ENCODE results near the gene NR1H2. TPM values are rescaled to one million over a fixed set of nuclear protein-coding genes. Genes with fewer than 3 reads are reported as not detected.

Gene NR1H2
- total and polyA plus RNA-seq, 2 experiments from 2014 or later: 32.9 to 70.2 TPM

DNA sequence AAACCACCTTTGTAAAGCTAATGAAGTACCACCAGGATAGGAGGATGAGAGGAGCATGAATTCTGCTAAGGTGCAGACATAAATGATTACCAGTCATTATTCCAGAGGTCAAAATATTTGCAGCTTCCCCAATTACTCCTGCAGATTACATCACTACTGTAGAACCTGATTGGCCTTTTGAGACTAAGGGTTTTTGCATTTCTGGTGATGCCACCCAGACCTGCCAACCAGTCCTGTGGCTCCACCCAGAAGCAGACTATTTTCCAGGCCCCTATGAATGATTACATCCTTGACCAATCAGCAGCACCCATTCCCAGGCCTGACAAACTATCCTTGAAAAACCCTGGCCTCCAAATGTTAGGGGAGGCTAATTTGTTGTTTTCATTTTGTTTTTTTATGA is 35.9 kb upstream of the NR1H2 start (continued):
- no peak for TF ChIP-seq JUNB (IDR thresholded peaks at IDR 0.05; ENCODE audit: unreplicated experiment)
- TF ChIP-seq, protein P1, sequence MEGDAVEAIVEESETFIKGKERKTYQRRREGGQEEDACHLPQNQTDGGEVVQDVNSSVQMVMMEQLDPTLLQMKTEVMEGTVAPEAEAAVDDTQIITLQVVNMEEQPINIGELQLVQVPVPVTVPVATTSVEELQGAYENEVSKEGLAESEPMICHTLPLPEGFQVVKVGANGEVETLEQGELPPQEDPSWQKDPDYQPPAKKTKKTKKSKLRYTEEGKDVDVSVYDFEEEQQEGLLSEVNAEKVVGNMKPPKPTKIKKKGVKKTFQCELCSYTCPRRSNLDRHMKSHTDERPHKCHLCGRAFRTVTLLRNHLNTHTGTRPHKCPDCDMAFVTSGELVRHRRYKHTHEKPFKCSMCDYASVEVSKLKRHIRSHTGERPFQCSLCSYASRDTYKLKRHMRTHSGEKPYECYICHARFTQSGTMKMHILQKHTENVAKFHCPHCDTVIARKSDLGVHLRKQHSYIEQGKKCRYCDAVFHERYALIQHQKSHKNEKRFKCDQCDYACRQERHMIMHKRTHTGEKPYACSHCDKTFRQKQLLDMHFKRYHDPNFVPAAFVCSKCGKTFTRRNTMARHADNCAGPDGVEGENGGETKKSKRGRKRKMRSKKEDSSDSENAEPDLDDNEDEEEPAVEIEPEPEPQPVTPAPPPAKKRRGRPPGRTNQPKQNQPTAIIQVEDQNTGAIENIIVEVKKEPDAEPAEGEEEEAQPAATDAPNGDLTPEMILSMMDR (conservative IDR thresholded peaks at IDR 0.05; ENCODE audit: low read depth in 2 of 2): no peak
- no peak for TF ChIP-seq CREB1 (CRISPR knock-in tag; IDR thresholded peaks at IDR 0.05; ENCODE audit: low read depth)
- TF ChIP-seq, protein P2, sequence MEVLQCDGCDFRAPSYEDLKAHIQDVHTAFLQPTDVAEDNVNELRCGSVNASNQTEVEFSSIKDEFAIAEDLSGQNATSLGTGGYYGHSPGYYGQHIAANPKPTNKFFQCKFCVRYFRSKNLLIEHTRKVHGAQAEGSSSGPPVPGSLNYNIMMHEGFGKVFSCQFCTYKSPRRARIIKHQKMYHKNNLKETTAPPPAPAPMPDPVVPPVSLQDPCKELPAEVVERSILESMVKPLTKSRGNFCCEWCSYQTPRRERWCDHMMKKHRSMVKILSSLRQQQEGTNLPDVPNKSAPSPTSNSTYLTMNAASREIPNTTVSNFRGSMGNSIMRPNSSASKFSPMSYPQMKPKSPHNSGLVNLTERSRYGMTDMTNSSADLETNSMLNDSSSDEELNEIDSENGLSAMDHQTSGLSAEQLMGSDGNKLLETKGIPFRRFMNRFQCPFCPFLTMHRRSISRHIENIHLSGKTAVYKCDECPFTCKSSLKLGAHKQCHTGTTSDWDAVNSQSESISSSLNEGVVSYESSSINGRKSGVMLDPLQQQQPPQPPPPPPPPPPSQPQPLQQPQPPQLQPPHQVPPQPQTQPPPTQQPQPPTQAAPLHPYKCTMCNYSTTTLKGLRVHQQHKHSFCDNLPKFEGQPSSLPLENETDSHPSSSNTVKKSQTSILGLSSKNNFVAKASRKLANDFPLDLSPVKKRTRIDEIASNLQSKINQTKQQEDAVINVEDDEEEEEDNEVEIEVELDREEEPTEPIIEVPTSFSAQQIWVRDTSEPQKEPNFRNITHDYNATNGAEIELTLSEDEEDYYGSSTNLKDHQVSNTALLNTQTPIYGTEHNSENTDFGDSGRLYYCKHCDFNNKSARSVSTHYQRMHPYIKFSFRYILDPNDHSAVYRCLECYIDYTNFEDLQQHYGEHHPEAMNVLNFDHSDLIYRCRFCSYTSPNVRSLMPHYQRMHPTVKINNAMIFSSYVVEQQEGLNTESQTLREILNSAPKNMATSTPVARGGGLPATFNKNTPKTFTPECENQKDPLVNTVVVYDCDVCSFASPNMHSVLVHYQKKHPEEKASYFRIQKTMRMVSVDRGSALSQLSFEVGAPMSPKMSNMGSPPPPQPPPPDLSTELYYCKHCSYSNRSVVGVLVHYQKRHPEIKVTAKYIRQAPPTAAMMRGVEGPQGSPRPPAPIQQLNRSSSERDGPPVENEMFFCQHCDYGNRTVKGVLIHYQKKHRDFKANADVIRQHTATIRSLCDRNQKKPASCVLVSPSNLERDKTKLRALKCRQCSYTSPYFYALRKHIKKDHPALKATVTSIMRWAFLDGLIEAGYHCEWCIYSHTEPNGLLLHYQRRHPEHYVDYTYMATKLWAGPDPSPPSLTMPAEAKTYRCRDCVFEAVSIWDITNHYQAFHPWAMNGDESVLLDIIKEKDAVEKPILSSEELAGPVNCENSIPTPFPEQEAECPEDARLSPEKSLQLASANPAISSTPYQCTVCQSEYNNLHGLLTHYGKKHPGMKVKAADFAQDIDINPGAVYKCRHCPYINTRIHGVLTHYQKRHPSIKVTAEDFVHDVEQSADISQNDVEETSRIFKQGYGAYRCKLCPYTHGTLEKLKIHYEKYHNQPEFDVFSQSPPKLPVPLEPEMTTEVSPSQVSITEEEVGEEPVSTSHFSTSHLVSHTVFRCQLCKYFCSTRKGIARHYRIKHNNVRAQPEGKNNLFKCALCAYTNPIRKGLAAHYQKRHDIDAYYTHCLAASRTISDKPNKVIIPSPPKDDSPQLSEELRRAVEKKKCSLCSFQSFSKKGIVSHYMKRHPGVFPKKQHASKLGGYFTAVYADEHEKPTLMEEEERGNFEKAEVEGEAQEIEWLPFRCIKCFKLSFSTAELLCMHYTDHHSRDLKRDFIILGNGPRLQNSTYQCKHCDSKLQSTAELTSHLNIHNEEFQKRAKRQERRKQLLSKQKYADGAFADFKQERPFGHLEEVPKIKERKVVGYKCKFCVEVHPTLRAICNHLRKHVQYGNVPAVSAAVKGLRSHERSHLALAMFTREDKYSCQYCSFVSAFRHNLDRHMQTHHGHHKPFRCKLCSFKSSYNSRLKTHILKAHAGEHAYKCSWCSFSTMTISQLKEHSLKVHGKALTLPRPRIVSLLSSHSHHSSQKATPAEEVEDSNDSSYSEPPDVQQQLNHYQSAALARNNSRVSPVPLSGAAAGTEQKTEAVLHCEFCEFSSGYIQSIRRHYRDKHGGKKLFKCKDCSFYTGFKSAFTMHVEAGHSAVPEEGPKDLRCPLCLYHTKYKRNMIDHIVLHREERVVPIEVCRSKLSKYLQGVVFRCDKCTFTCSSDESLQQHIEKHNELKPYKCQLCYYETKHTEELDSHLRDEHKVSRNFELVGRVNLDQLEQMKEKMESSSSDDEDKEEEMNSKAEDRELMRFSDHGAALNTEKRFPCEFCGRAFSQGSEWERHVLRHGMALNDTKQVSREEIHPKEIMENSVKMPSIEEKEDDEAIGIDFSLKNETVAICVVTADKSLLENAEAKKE (CRISPR knock-in tag; IDR thresholded peaks at IDR 0.05): no peak

DNA sequence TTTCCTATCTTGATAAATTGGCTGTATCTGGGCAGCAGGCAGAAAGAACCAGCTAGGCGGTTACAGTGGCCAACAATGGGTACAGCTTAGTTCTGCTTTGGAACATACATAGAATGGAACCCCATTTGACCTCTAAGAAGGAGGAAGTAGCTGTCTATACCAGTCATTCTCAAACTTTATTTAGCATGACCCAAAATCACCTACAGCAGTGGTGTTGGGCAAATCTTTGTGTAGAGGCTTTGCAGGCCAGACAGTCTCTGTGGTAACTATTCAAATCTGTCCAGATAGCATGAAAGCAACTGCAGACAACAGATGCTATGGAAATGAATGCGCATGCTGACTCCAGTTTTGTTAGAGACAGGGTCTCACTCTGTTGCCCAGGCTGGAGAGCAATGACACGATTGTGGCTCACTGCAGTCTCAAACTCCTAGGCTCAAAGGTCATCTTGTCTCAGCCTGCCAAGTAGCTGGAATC is 35.1 kb upstream of the NR1H2 start:
- no peaks in the 10 kb centered on the region for H3K4me1 ChIP-seq (ENCODE audit: insufficient read depth)
- Mint-ChIP-seq H3K9me3 (peaks cover 96% of the 10 kb centered on the region), H3K27ac (no peak overlapping the region), H3K36me3 (ENCODE audit: low read depth) (peaks cover 23% of the 10 kb centered on the region), H3K27me3 (ENCODE audit: insufficient read depth, low read depth, poor library complexity) (peaks cover 8% of the 10 kb centered on the region), H3K4me1 (no peaks in the 10 kb centered on the region), H3K4me3 (no peak overlapping the region)
- H3F3A ChIP-seq (replicated peaks; ENCODE audit: low read depth): no peaks in the 10 kb centered on the region
- H3K27me3 ChIP-seq (ENCODE audit: insufficient read depth): no peaks in the 10 kb centered on the region
- ATAC-seq: no peak
- H3K79me2 ChIP-seq (replicated peaks; ENCODE audit: insufficient read depth): no peaks in the 10 kb centered on the region
- H2AFZ ChIP-seq: no peak overlapping the region
- H3K9me2 ChIP-seq (ENCODE audit: insufficient read depth): no peaks in the 10 kb centered on the region
- H3K36me3 ChIP-seq (ENCODE audit: insufficient read depth): no peaks in the 10 kb centered on the region; the same call in 1 of the 2 replicates
- no peak overlapping the region for H3K4me2 ChIP-seq
- no peaks in the 10 kb centered on the region; the same call in 1 of the 2 replicates for H4K20me1 ChIP-seq (replicated peaks; ENCODE audit: insufficient read depth)
- no peak for DNase-seq (ENCODE audit: low spot score)
- H3K27ac ChIP-seq (ENCODE audit: low read depth): no peak overlapping the region
- H3K4me3 ChIP-seq: no peak overlapping the region
- TF ChIP-seq ZNF114 (CRISPR knock-in tag; IDR thresholded peaks at IDR 0.05) (no peak), EZH2 (IDR thresholded peaks at IDR 0.05; ENCODE audit: low read depth, unreplicated experiment) (no peak), STAT1 (IDR thresholded peaks at IDR 0.05; ENCODE audit: unreplicated experiment) (no peak), NANOG (IDR thresholded peaks at IDR 0.05; ENCODE audit: borderline replicate concordance) (no peak)
- TF ChIP-seq, protein P1 (conservative IDR thresholded peaks at IDR 0.05; ENCODE audit: low read depth in 2 of 2): no peak
- TF ChIP-seq, protein P3, sequence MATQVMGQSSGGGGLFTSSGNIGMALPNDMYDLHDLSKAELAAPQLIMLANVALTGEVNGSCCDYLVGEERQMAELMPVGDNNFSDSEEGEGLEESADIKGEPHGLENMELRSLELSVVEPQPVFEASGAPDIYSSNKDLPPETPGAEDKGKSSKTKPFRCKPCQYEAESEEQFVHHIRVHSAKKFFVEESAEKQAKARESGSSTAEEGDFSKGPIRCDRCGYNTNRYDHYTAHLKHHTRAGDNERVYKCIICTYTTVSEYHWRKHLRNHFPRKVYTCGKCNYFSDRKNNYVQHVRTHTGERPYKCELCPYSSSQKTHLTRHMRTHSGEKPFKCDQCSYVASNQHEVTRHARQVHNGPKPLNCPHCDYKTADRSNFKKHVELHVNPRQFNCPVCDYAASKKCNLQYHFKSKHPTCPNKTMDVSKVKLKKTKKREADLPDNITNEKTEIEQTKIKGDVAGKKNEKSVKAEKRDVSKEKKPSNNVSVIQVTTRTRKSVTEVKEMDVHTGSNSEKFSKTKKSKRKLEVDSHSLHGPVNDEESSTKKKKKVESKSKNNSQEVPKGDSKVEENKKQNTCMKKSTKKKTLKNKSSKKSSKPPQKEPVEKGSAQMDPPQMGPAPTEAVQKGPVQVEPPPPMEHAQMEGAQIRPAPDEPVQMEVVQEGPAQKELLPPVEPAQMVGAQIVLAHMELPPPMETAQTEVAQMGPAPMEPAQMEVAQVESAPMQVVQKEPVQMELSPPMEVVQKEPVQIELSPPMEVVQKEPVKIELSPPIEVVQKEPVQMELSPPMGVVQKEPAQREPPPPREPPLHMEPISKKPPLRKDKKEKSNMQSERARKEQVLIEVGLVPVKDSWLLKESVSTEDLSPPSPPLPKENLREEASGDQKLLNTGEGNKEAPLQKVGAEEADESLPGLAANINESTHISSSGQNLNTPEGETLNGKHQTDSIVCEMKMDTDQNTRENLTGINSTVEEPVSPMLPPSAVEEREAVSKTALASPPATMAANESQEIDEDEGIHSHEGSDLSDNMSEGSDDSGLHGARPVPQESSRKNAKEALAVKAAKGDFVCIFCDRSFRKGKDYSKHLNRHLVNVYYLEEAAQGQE (IDR thresholded peaks at IDR 0.05; ENCODE audit: unreplicated experiment): no peak

Data from GM23338 (cell line).